ENCODE data around the gene SLC41A1.
A peak's percentile ranks its signal among the peaks of the same experiment; 100 is the strongest.
"Not testable (repeated sequence)": the region's sequence is repeated elsewhere in the genome, so short reads cannot be mapped to it uniquely, and the experiment has no call there.

SLC41A1 gene

GRCh38 chr1:205812878-205813754, at the start of gene SLC41A1:
Gene SLC41A1 (minus strand): TSS chr1:205813198. CDS start chr1:205810441, 2,757 bp downstream.
- DNase-seq = peak; percentile 90 to 92

GRCh38 chr1:205861540-205861939, 48.5 kb upstream of the SLC41A1 start:
- no peak for DNase-seq

GRCh38 chr1:205858141-205858961, 45.4 kb upstream of the SLC41A1 start:
- no peak for DNase-seq

- not testable (repeated sequence) for DNase-seq
Measured at GRCh38 chr1:205857501-205857900, 44.5 kb upstream of the SLC41A1 start.

GRCh38 chr1:205856433-205856832, 43.4 kb upstream of the SLC41A1 start:
- no peak for DNase-seq

GRCh38 chr1:205852969-205853368, 40.0 kb upstream of the SLC41A1 start:
- DNase-seq = no peak

GRCh38 chr1:205851993-205852392, 39.0 kb upstream of the SLC41A1 start:
- no peak for DNase-seq

- no peak for DNase-seq
Measured at GRCh38 chr1:205849619-205850355, 36.8 kb upstream of the SLC41A1 start, which contains the start of gene PM20D1. Gene PM20D1 (minus strand): TSS chr1:205850132. CDS start chr1:205850072, 60 bp downstream.

GRCh38 chr1:205843036-205843859, 30.2 kb upstream of the SLC41A1 start:
- DNase-seq = no peak

GRCh38 chr1:205842229-205842628, 29.2 kb upstream of the SLC41A1 start:
- DNase-seq = no peak

GRCh38 chr1:205840146-205840923, 27.3 kb upstream of the SLC41A1 start:
- DNase-seq = no peak

- DNase-seq = no peak
Measured at GRCh38 chr1:205837382-205837970, 24.5 kb upstream of the SLC41A1 start.

- no peak for DNase-seq
Measured at GRCh38 chr1:205834751-205835150, 21.8 kb upstream of the SLC41A1 start.

- no peak for DNase-seq
Measured at GRCh38 chr1:205832326-205832751, 19.3 kb upstream of the SLC41A1 start.

GRCh38 chr1:205827623-205828022, 14.6 kb upstream of the SLC41A1 start:
- DNase-seq = no peak

GRCh38 chr1:205826995-205827394, 14.0 kb upstream of the SLC41A1 start:
- no peak for DNase-seq

- DNase-seq = no peak
Measured at GRCh38 chr1:205826016-205826806, 13.2 kb upstream of the SLC41A1 start.

GRCh38 chr1:205824180-205824579, 11.2 kb upstream of the SLC41A1 start:
- DNase-seq = no peak

- DNase-seq = not testable (repeated sequence)
Measured at GRCh38 chr1:205823260-205823659, 10.3 kb upstream of the SLC41A1 start.

- no peak for DNase-seq
Measured at GRCh38 chr1:205822397-205822796, 9.4 kb upstream of the SLC41A1 start.

Measured in cerebellar nuclear complex (tissue), 1 donor.